A673 (cell line): ENCODE results near the gene RANBP3.

Source experiments
- EZH2 ChIP-seq: fragments of 200-600 bp; sonication (generic); IDR thresholded peaks from 2 replicates; pipeline ENCODE4 v1.6.1; 2017; ENCODE audit warnings: borderline replicate concordance, low read depth, mild to moderate bottlenecking, mixed read lengths, antibody characterized with exemption, low read length; ENCODE audit not compliant: poor library complexity, severe bottlenecking
- TF ChIP-seq, protein P1 (sequence below): fragments of 300-800, 200-600 bp; sonication (generic); conservative IDR thresholded peaks from 2 replicates; pipeline ENCODE4 v1.5.1; 2017; ENCODE audit warnings: low read depth, mild to moderate bottlenecking, antibody characterized with exemption, low read length, moderate library complexity, mixed read lengths

DNA sequence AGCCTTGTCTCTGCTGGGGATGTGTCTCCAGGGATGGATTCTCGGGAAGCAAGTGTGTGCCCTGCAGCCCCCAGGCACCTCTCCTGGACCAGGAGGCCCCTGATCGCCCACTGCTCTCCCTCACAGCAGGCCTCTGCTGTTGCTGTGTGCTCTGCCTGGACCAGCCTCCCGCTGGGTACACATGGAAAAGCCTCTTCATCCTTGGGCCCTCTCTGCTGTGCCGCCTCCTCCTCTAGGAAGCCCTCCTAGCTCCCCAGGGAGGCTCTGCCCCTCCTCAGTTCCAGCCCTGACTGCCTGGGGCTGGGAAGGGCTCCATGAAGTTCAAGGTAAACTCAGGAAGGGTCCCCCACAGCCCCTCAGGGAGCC is 86.4 kb downstream of the RANBP3 start:
- TF ChIP-seq, protein P1, sequence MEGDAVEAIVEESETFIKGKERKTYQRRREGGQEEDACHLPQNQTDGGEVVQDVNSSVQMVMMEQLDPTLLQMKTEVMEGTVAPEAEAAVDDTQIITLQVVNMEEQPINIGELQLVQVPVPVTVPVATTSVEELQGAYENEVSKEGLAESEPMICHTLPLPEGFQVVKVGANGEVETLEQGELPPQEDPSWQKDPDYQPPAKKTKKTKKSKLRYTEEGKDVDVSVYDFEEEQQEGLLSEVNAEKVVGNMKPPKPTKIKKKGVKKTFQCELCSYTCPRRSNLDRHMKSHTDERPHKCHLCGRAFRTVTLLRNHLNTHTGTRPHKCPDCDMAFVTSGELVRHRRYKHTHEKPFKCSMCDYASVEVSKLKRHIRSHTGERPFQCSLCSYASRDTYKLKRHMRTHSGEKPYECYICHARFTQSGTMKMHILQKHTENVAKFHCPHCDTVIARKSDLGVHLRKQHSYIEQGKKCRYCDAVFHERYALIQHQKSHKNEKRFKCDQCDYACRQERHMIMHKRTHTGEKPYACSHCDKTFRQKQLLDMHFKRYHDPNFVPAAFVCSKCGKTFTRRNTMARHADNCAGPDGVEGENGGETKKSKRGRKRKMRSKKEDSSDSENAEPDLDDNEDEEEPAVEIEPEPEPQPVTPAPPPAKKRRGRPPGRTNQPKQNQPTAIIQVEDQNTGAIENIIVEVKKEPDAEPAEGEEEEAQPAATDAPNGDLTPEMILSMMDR = no peak
- no peak for TF ChIP-seq EZH2
